ENCODE results near the gene NCAPH2.
A peak's percentile ranks its signal among the peaks of the same experiment; 100 is the strongest.

NCAPH2 gene

DNA sequence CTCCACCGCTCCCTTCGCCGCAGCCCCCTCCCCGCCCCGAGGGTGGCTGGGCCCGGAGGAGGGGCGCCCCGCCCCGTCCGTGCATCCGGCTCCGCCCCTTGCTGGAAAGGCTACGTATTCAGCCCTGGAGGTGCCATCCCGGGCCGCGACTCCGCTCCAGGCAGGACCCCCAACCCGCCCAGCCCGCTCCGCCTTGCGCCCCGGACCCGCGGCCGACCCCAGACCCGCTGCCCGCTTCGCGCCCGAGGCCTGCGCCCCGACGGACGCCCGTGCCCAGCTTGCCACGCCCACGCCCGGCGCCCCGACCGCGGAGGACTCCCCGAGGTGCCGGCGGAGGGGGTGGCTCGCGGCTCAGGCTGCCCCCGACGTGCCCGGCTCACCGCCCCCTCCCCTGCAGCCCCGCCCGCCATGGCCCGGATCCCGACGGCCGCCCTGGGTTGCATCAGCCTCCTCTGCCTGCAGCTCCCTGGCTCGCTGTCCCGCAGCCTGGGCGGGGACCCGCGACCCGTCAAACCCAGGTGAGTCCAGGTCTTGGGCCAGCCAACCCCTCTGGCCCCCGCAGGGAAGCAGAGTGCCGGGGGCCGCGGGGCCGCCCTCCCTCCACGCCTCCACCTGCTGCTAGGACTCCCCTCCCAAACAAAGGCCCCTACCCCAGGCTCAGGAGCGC is 26.5 kb upstream of the NCAPH2 start, which contains the start of gene ADM2:
Gene ADM2 (plus strand): TSS at position 104 of the 667 bp plus-strand sequence. CDS start 305 bp downstream, at position 409.
- no peak for DNase-seq (ENCODE audit: low read depth)
- TF ChIP-seq, protein P1, sequence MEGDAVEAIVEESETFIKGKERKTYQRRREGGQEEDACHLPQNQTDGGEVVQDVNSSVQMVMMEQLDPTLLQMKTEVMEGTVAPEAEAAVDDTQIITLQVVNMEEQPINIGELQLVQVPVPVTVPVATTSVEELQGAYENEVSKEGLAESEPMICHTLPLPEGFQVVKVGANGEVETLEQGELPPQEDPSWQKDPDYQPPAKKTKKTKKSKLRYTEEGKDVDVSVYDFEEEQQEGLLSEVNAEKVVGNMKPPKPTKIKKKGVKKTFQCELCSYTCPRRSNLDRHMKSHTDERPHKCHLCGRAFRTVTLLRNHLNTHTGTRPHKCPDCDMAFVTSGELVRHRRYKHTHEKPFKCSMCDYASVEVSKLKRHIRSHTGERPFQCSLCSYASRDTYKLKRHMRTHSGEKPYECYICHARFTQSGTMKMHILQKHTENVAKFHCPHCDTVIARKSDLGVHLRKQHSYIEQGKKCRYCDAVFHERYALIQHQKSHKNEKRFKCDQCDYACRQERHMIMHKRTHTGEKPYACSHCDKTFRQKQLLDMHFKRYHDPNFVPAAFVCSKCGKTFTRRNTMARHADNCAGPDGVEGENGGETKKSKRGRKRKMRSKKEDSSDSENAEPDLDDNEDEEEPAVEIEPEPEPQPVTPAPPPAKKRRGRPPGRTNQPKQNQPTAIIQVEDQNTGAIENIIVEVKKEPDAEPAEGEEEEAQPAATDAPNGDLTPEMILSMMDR (IDR thresholded peaks at IDR 0.05; ENCODE audit: insufficient read depth, low read depth, low read length, missing control alignments): no peak
- peak within 1 kb of the TSS; percentile 48 for H3K4me3 ChIP-seq (ENCODE audit: low read length)

- H3K4me3 ChIP-seq (ENCODE audit: low read length): peak overlapping the region; percentile 48
- TF ChIP-seq, protein P1 (IDR thresholded peaks at IDR 0.05; ENCODE audit: insufficient read depth, low read depth, low read length, missing control alignments): no peak
- no peak for DNase-seq (ENCODE audit: low read depth)
Observed at GRCh38 chr22:50482107-50483074, 25.6 kb upstream of the NCAPH2 start.

DNA sequence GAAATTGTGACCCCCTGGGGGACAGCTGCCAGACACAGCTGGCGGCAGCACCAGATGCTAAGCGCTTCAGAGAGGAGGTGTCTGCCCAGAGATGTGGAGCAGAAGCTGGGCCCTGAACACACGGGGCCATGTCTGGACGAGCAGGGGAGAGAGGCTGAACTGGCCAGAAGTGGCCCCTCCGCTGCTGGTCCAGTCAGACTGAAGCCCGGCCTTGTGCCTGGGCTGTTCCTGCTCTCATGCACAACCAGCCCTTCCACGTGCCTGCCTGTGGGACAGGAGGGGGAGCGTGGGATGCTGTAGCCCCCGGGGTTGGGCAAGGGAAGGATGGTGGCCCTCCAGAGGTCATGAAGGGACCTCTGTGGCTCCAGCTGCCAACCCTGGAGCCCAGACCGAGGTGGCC is 24.9 kb upstream of the NCAPH2 start:
- TF ChIP-seq, protein P1 (IDR thresholded peaks at IDR 0.05; ENCODE audit: insufficient read depth, low read depth, low read length, missing control alignments): no peak
- DNase-seq (ENCODE audit: low read depth): no peak
- H3K4me3 ChIP-seq (ENCODE audit: low read length): no peak overlapping the region

DNA sequence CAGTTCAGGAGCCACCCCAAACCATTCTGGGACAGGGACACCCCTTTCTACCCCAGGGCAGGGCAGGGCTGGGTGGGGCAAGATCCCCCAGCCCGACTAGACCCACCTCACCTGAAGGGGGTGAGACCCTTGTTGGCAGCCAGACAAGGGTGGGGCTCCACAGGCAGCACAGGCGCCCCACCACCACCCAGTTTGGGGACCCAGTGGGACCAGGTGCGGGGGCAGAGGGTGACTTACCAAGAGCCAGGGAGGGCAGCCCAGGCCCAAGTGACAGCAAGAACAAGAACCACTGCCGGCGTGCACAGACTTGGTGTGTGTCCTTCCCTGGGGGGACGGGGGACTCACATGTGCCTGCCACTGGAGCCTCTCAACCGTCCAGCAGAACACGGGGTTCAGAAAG is 24.5 kb upstream of the NCAPH2 start:
- no peak overlapping the region for H3K4me3 ChIP-seq (ENCODE audit: low read length)
- TF ChIP-seq, protein P1 (IDR thresholded peaks at IDR 0.05; ENCODE audit: insufficient read depth, low read depth, low read length, missing control alignments): no peak
- DNase-seq (ENCODE audit: low read depth): no peak

DNA sequence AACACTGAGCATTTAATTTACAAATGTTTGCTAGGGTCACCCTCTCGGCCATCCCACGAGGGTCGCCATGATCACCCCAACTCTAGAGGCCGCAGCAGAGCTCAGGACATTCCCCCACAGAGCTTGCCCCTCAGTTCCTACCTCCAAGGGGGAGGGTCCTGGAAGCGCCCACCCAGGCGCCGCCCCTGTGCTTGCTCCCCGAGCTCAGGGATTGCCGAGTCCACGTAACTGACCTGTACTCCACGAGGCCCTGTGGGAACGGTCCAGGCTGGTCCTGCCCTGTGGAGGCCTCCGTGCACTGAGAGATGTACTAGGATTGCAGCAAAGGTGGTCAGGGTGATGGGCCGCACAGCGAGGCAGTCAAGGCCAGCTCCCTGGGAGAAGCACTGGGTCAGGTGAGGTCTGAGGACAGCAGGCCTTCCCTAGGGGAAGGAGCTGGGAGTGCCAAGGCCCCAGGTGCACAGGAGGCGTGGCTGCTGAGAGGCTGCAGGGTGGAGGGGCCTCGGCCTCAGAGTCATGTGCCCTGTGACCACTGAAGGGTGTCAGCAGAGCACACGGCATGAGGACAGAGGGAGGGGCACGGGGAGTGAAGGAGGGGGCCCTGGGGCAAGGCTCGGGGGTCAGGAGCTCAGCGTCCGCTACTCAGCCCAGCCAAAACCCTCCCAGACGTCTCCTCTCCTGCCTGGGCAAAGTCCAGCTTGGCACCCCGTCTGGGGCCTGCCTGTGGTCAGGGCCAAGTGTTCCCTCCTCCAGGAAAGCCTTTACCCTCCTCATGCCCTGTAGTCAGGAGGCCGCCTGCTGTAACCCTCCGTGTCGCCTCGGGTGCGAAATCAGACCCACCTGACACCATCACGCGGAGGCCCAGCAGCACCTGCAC is 23.8 kb upstream of the NCAPH2 start:
- no peak overlapping the region for H3K4me3 ChIP-seq (ENCODE audit: low read length)
- TF ChIP-seq, protein P1 (IDR thresholded peaks at IDR 0.05; ENCODE audit: insufficient read depth, low read depth, low read length, missing control alignments): no peak
- DNase-seq (ENCODE audit: low read depth): no peak
